H1 (cell line): Measurements from ENCODE around the gene COPS2. TPM values are rescaled to one million over a fixed set of nuclear protein-coding genes. Genes with fewer than 3 reads are reported as not detected.

Source experiments
- CTCF ChIA-PET: fragments of 300-600 bp; sonication (Branson Sonifier 250); formaldehyde crosslinking; loops from one replicate; lab custom pipeline; 2021; ENCODE audit not compliant: partially characterized antibody; lab: Charles Lee
- POLR2A ChIA-PET: fragments of 300-600 bp; sonication (Branson Sonifier 250); formaldehyde crosslinking; loops from one replicate; lab custom pipeline; 2021; ENCODE audit warnings: inconsistent platforms; ENCODE audit not compliant: partially characterized antibody; lab: Charles Lee
- DNase-seq, 2 experiments: peaks; one replicate each; pipeline versions ENCODE4 v3.0.0 to v3.0.0-alpha.2; 2010 to 2022; ENCODE audit warnings: low spot score in 2 of 2, low read depth in 1 of 2, mixed read lengths in 1 of 2
- FAIRE-seq: peaks from 2 replicates; lab custom pipeline; 2011; peaks lifted over from hg19 to GRCh38; lab: Jason Lieb, UNC
- H2AFZ ChIP-seq: 2 replicates; pipeline ENCODE4 v1.8.1; 2012; ENCODE audit warnings: low read length, inconsistent platforms
- H2AK5ac ChIP-seq: 2 replicates; pipeline ENCODE4 v1.6.1; 2013; ENCODE audit warnings: low read depth, low read length
- H2BK120ac ChIP-seq: replicated peaks from 2 replicates; pipeline ENCODE3; 2013; ENCODE audit warnings: low read depth, low read length, inconsistent platforms
- H2BK12ac ChIP-seq: 2 replicates; pipeline ENCODE4 v1.6.1; 2013; ENCODE audit warnings: low read depth, low read length
- H2BK15ac ChIP-seq: 2 replicates; pipeline ENCODE4 v1.6.1; 2013; ENCODE audit warnings: low read length
- H2BK20ac ChIP-seq: 2 replicates; pipeline ENCODE4 v1.6.1; 2013; ENCODE audit warnings: low read length
- H2BK5ac ChIP-seq: 2 replicates; pipeline ENCODE4 v1.6.1; 2013; ENCODE audit warnings: low read depth, low read length
- H3K14ac ChIP-seq: 2 replicates; pipeline ENCODE4 v1.6.1; 2013; ENCODE audit warnings: inconsistent platforms; ENCODE audit not compliant: insufficient read length
- H3K18ac ChIP-seq: 2 replicates; pipeline ENCODE4 v1.6.1; 2013; ENCODE audit warnings: low read length; ENCODE audit errors: extremely low read depth
- H3K23ac ChIP-seq: 2 replicates; pipeline ENCODE4 v1.6.1; 2013; ENCODE audit warnings: inconsistent platforms; ENCODE audit not compliant: insufficient read length
- H3K23me2 ChIP-seq: 2 replicates; pipeline ENCODE4 v1.6.1; 2013; ENCODE audit warnings: low read depth, low read length
- H3K27ac ChIP-seq: 2 replicates; pipeline ENCODE4 v1.6.1; 2011; ENCODE audit warnings: low read depth, low read length, inconsistent platforms
- H3K27me3 ChIP-seq, 4 experiments: replicated peaks in 1 of 4; 1 replicate in 1 of 4; 2 replicates in 3 of 4; pipeline versions ENCODE4 v1.6.1 to v1.8.1; 2011 to 2013; ENCODE audit warnings: low read length in 3 of 4, mild to moderate bottlenecking in 3 of 4, inconsistent platforms in 2 of 4, mixed read lengths in 2 of 4, moderate library complexity in 1 of 4; ENCODE audit not compliant: control insufficient read depth in 3 of 4, insufficient read depth in 3 of 4; ENCODE audit errors: extremely low read depth in 1 of 4
- H3K36me3 ChIP-seq, 4 experiments: 2 replicates each; pipeline versions ENCODE4 v1.6.1 to v1.8.1; 2011 to 2013; ENCODE audit warnings: mild to moderate bottlenecking in 4 of 4, low read length in 3 of 4, moderate library complexity in 2 of 4, control low read depth in 1 of 4, inconsistent platforms in 1 of 4; ENCODE audit not compliant: insufficient read depth in 4 of 4, control insufficient read depth in 2 of 4
- H3K4ac ChIP-seq: replicated peaks from 2 replicates; pipeline ENCODE3; 2013; ENCODE audit warnings: low read length, low read depth, mixed read lengths, inconsistent platforms; ENCODE audit not compliant: insufficient read length
- H3K4me1 ChIP-seq, 4 experiments: replicated peaks in 1 of 4; 1 replicate in 1 of 4; 2 replicates in 3 of 4; pipeline versions ENCODE4 v1.6.1 to v1.8.1; 2011 to 2013; ENCODE audit warnings: low read length in 3 of 4, inconsistent platforms in 2 of 4, mixed read lengths in 1 of 4; ENCODE audit not compliant: insufficient read depth in 4 of 4, control insufficient read depth in 3 of 4
- H3K4me2 ChIP-seq, 2 experiments: 2 replicates each; pipeline versions ENCODE4 v1.6.1 to v1.8.1; 2011 to 2013; ENCODE audit warnings: low read depth in 2 of 2, low read length in 2 of 2, control low read depth in 1 of 2, inconsistent platforms in 1 of 2, mild to moderate bottlenecking in 1 of 2; ENCODE audit not compliant: insufficient read depth in 1 of 2
- H3K4me3 ChIP-seq, 4 experiments: fragments of 200-600, 300-600 bp in 1 of 4; sonication (generic), shearing (Covaris generic), sonication (Bioruptor Twin) in 1 of 4; 2 replicates each; pipeline versions ENCODE4 v1.5.1 to v1.8.1; 2011 to 2016; ENCODE audit warnings: low read length in 4 of 4, low read depth in 3 of 4, control low read depth in 2 of 4, inconsistent platforms in 2 of 4, mild to moderate bottlenecking in 2 of 4, mixed read lengths in 1 of 4, moderate library complexity in 1 of 4; ENCODE audit not compliant: insufficient read depth in 2 of 4; ENCODE audit errors: extremely low read depth in 1 of 4
- H3K56ac ChIP-seq: replicated peaks from 2 replicates; pipeline ENCODE3; 2013; ENCODE audit warnings: low read depth, mild to moderate bottlenecking, mixed read lengths, low read length, inconsistent platforms; ENCODE audit not compliant: insufficient read length
- H3K79me1 ChIP-seq: 2 replicates; pipeline ENCODE4 v1.6.1; 2013; ENCODE audit warnings: low read depth, low read length, control low read depth
- H3K79me2 ChIP-seq, 2 experiments: 2 replicates each; pipeline versions ENCODE4 v1.6.1 to v1.8.1; 2012 to 2013; ENCODE audit warnings: low read length in 2 of 2, mild to moderate bottlenecking in 2 of 2, inconsistent platforms in 1 of 2; ENCODE audit not compliant: insufficient read depth in 2 of 2, control insufficient read depth in 1 of 2
- H3K9ac ChIP-seq, 4 experiments: replicated peaks in 1 of 4; 1 replicate in 1 of 4; 2 replicates in 3 of 4; pipeline versions ENCODE4 v1.6.1 to v1.8.1; 2011 to 2013; ENCODE audit warnings: low read depth in 3 of 4, low read length in 3 of 4, control low read depth in 2 of 4, mild to moderate bottlenecking in 2 of 4, moderate library complexity in 2 of 4, inconsistent platforms in 1 of 4; ENCODE audit errors: extremely low read depth in 1 of 4
- H3K9me3 ChIP-seq, 2 experiments: 2 replicates each; pipeline versions ENCODE4 v1.6.1 to v1.8.1; 2012 to 2013; ENCODE audit warnings: mild to moderate bottlenecking in 2 of 2, moderate library complexity in 2 of 2, control low read depth in 1 of 2, inconsistent platforms in 1 of 2, low read depth in 1 of 2, low read length in 1 of 2, mixed read lengths in 1 of 2; ENCODE audit not compliant: insufficient read depth in 2 of 2
- H4K20me1 ChIP-seq, 2 experiments: replicated peaks in 1 of 2; 2 replicates each; pipeline versions ENCODE3 to v1.8.1; 2011 to 2013; ENCODE audit warnings: inconsistent platforms in 2 of 2, low read length in 2 of 2, mild to moderate bottlenecking in 1 of 2; ENCODE audit not compliant: insufficient read depth in 2 of 2, control insufficient read depth in 1 of 2
- H4K5ac ChIP-seq: 2 replicates; pipeline ENCODE4 v1.6.1; 2013; ENCODE audit warnings: low read length, low read depth, mixed read lengths, inconsistent platforms; ENCODE audit not compliant: insufficient read length
- H4K8ac ChIP-seq: 2 replicates; pipeline ENCODE4 v1.8.0; 2013; ENCODE audit warnings: mild to moderate bottlenecking, moderate library complexity, low read length, inconsistent platforms; ENCODE audit not compliant: insufficient read depth; ENCODE audit errors: extremely low read depth
- H4K91ac ChIP-seq: replicated peaks from 2 replicates; pipeline ENCODE3; 2013; ENCODE audit warnings: low read length, mixed read lengths, inconsistent platforms; ENCODE audit not compliant: insufficient read length
- CBX8 ChIP-seq: fragments of 300-800, 300-1000 bp; sonication (generic); IDR thresholded peaks from 2 replicates; pipeline ENCODE4 v1.7.1; 2016; ENCODE audit warnings: low read depth, low read length, borderline replicate concordance
- RXRA ChIP-seq: IDR thresholded peaks from 2 replicates; pipeline ENCODE4 v1.6.1; 2011; ENCODE audit warnings: low read depth, mild to moderate bottlenecking, low read length, moderate library complexity; ENCODE audit not compliant: insufficient read depth
- WGBS, 2 experiments: shearing (Covaris generic) in 1 of 2; methylation state at CpG; one replicate each; pipeline versions ENCODE4 v1.1.6 to v1.1.7; 2013 to 2015; ENCODE audit warnings: low lambda C conversion rate in 2 of 2, mixed read lengths in 2 of 2, inconsistent platforms in 1 of 2, low coverage in 1 of 2, missing lambda C conversion rate in 1 of 2; ENCODE audit not compliant: insufficient replicate concordance in 2 of 2, insufficient coverage in 1 of 2, insufficient read length in 1 of 2; ENCODE audit errors: extremely low coverage in 1 of 2, missing lambda C conversion rate in 1 of 2; 5-methylcytosine and 5-hydroxymethylcytosine counted together
- polyA plus RNA-seq, 7 experiments: library from polyadenylated mRNA; depleted of rRNA in 3 of 7; stranded (reverse) in 5 of 7; unstranded in 2 of 7; fragments of >200 nt in 5 of 7; fragments of 200-250 nt in 2 of 7; gene quantifications; 1 replicate in 5 of 7; 2 replicates in 1 of 7; 4 replicates in 1 of 7; pipeline versions ENCODE4 v1.2.1 to v1.2.3, GENCODE V29; 2011 to 2013; ENCODE audit warnings: missing spikeins in 2 of 7, mixed read lengths in 2 of 7
- total RNA-seq: library from RNA; stranded (reverse); fragmentation: NEBNext Ultra II Directional; extraction: Animal tissue kit (Norgen Biotek cat#: 25700); gene quantifications from 2 replicates; pipeline ENCODE4 v1.2.1, GENCODE V29; 2021

COPS2 gene
- total and polyA plus RNA-seq, 2 of the 8 experiments (the other 6 are each of a cell fraction or from before 2014, with no cell fraction given) = 17.7 to 85.1 TPM

DNA sequence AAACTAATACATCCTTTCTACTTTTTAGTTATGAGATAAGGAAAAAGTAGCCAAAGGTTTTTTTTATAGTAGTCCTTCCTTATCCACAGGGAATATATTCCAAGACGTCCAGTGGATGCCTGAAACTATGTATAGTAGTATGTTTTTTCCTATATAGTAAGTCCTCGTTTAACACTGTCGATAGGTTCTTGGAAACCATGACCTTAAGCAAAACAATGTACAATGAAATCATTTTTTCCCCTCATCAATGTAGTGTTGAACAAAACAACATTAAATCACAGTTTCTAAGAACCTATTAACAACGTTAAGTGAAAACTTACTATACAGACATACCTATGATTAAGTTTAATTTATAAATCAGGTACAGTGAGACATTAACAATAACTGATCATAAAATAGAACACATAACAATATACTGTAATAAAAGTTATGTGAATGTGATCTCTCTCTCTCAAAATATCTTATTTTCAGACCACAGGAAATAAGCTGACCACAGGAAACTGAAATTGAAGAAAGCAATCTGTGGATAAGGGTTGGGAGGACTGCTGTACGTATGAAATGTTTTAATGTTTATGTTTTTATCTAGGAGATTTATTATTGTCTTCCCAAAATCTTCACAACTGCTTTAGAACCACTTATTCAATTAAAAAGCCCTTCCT is 20.6 kb downstream of the COPS2 start:
- Histone ChIP-seq H2BK15ac (no peak overlapping the region), H4K5ac (no peak overlapping the region), H3K4me1 (no peaks in the 10 kb centered on the region), H3K79me2 (no peaks in the 10 kb centered on the region), H3K4me3 (no peak overlapping the region), H4K8ac (no peak overlapping the region), H3K23me2 (no peaks in the 10 kb centered on the region), H3K36me3 (peaks cover 0 to 70% (median 27%) of the 10 kb centered on the region in 4 experiments; a peak in 4 of 8 replicates), H2AFZ (no peak overlapping the region), H2BK20ac (no peak overlapping the region), H3K9ac (no peak overlapping the region)
- WGBS, 2 experiments = 92% methylated on average over 5 of the region's 5 CpGs; no CpG with 5 or more reads in 1 of the 2 experiments
- POLR2A ChIA-PET = no interaction called here
- CTCF ChIA-PET = no interaction called here
- TF ChIP-seq CBX8 (no peak), RXRA (no peak)
- TF ChIP-seq, all 59 proteins: peak for 0
- no peak overlapping the region for H2BK12ac ChIP-seq
- no peak overlapping the region for H3K23ac ChIP-seq
- H3K9me3 ChIP-seq = no peaks in the 10 kb centered on the region
- H3K27me3 ChIP-seq = no peaks in the 10 kb centered on the region
- FAIRE-seq = no peak
- H4K91ac ChIP-seq = no peak overlapping the region
- DNase-seq = no peak
- H3K27ac ChIP-seq = no peak overlapping the region
- H3K4ac ChIP-seq = no peak overlapping the region
- H3K14ac ChIP-seq = no peak overlapping the region
- no peak overlapping the region for H2AK5ac ChIP-seq
- H2BK120ac ChIP-seq = no peak overlapping the region
- no peaks in the 10 kb centered on the region for H3K79me1 ChIP-seq
- H2BK5ac ChIP-seq = no peak overlapping the region
- H3K18ac ChIP-seq = no peak overlapping the region
- no peaks in the 10 kb centered on the region for H4K20me1 ChIP-seq
- no peak overlapping the region for H3K56ac ChIP-seq
- H3K4me2 ChIP-seq = no peak overlapping the region
